IPS-20b (cell line): ENCODE data around the gene NPAS4.

Source experiments
- H3K27ac ChIP-seq: one replicate; pipeline ENCODE4 v1.5.1; 2013; ENCODE audit warnings: low read length
- H3K27me3 ChIP-seq: 2 replicates; pipeline ENCODE4 v1.6.1; 2013; ENCODE audit warnings: mild to moderate bottlenecking, low read length, inconsistent platforms; ENCODE audit not compliant: insufficient read depth
- H3K36me3 ChIP-seq: 2 replicates; pipeline ENCODE4 v1.6.1; 2013; ENCODE audit warnings: low read depth, mild to moderate bottlenecking, inconsistent platforms, low read length, moderate library complexity; ENCODE audit not compliant: insufficient read depth
- H3K4me1 ChIP-seq: 2 replicates; pipeline ENCODE4 v1.6.1; 2013; ENCODE audit warnings: mild to moderate bottlenecking, control low read depth, inconsistent platforms, low read length, moderate library complexity; ENCODE audit not compliant: insufficient read depth
- H3K4me3 ChIP-seq: 2 replicates; pipeline ENCODE4 v1.5.1; 2013; ENCODE audit warnings: mild to moderate bottlenecking, low read length, inconsistent platforms
- H3K9ac ChIP-seq: 2 replicates; pipeline ENCODE4 v1.6.1; 2013; ENCODE audit warnings: low read depth, mild to moderate bottlenecking, inconsistent platforms, low read length, moderate library complexity
- H3K9me3 ChIP-seq: 2 replicates; pipeline ENCODE4 v1.6.1; 2013; ENCODE audit warnings: mild to moderate bottlenecking, low read depth, low read length, inconsistent platforms; ENCODE audit not compliant: insufficient read depth

The NPAS4 gene

GRCh38 chr11:66472054-66472453, 51.2 kb downstream of the NPAS4 start:
- Histone ChIP-seq H3K4me3 (no peak overlapping the region), H3K9ac (no peak overlapping the region), H3K36me3 (peaks cover 24% of the 10 kb centered on the region), H3K27ac (no peak overlapping the region), H3K4me1 (peaks cover 5% of the 10 kb centered on the region; the same call in 1 of the 2 replicates), H3K27me3 (no peaks in the 10 kb centered on the region; the same call in 1 of the 2 replicates), H3K9me3 (no peaks in the 10 kb centered on the region)

- Histone ChIP-seq H3K9ac (no peak overlapping the region), H3K4me1 (no peaks in the 10 kb centered on the region), H3K36me3 (peaks cover 24% of the 10 kb centered on the region), H3K4me3 (no peak overlapping the region), H3K9me3 (no peaks in the 10 kb centered on the region), H3K27ac (no peak overlapping the region), H3K27me3 (no peaks in the 10 kb centered on the region)
Measured at GRCh38 chr11:66473167-66473566, 52.3 kb downstream of the NPAS4 start.

DNA sequence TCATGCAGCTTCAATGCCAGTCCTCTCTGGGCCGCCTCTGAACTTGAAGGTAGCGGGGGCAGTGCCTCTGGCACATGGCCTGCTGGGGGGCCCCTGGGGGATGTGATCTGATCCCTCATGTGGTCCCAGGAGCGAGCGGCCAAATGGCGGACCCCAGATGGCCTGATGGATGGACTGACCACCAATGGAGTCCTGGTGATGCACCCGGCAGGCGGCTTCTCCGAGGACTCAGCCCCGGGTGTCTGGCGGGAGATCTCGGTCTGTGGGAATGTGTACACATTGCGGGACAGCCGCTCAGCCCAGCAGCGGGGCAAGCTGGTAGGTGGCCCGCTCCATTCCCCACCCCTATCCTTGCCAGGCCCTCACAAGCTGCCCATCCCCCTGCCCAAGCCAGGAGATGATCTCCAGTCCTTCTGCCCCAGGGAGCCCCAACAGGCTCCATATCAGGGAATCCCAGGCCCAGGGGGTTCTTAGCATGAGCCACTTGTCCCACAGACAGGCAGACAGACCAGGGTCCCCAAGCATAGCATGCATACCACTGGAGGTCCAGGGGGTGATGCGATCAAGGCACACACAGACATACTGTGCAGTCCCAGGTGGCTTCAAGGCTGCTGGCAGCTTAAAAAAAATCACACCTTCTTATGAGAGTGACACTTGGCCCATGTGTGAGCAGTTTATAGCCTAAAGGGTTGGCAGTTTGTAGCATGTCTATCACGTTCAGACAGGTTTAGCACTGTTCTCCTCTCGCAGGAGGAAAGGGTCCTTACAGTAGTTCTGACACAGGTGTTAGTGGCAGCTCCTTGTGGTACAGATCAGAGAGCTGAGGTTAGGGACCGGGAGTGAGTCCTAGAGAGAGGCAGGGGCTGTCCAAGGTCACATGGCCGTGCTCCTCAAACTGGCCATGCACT, 53.0 kb downstream of the NPAS4 start:
- peaks cover 20% of the 10 kb centered on the region for H3K36me3 ChIP-seq
- no peaks in the 10 kb centered on the region for H3K27me3 ChIP-seq
- no peak overlapping the region for H3K27ac ChIP-seq
- H3K4me3 ChIP-seq = no peak overlapping the region
- H3K9me3 ChIP-seq = no peaks in the 10 kb centered on the region
- H3K4me1 ChIP-seq = no peaks in the 10 kb centered on the region
- no peak overlapping the region for H3K9ac ChIP-seq

DNA sequence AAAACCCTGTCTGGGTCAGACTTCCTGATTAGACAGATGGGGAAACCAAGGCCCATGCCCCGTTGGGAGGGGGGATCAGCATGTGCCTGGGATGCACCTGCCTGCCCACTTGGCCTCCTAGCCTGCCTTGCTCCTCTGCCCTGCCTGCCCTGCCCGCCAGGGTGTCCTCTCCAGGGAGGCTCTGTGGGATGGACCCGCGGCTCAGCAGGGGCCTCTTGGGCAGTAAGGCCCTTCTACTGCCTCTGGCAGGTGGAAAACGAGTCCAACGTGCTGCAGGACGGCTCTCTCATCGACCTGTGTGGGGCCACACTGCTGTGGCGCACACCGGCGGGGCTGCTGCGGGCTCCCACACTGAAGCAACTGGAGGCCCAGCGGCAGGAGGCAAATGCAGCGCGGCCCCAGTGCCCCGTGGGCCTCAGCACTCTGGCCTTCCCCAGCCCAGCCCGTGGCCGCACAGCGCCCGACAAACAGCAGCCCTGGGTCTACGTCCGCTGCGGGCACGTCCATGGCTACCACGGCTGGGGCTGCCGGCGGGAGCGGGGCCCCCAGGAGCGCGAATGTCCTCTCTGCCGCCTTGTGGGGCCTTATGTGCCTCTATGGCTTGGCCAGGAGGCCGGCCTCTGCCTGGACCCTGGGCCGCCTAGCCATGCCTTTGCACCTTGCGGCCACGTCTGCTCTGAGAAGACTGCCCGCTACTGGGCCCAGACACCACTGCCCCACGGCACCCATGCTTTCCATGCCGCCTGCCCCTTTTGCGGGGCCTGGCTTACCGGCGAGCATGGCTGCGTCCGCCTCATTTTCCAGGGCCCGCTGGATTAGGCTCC, 54.7 kb downstream of the NPAS4 start:
- Histone ChIP-seq H3K36me3 (peaks cover 18% of the 10 kb centered on the region), H3K9ac (no peak overlapping the region), H3K4me1 (no peaks in the 10 kb centered on the region), H3K9me3 (no peaks in the 10 kb centered on the region), H3K27ac (no peak overlapping the region), H3K27me3 (no peaks in the 10 kb centered on the region), H3K4me3 (no peak overlapping the region)
